PC-9 (cell line): ENCODE results near the gene PHPT1.

ENCODE experiments used
- EZH2 ChIP-seq: fragments of 200-600 bp; sonication (generic); IDR thresholded peaks from 2 replicates; pipeline ENCODE4 v1.8.0; 2017; ENCODE audit warnings: antibody characterized with exemption, low read depth
- TF ChIP-seq, protein P1 (sequence below): fragments of 200-600 bp; sonication (generic); conservative IDR thresholded peaks from 2 replicates; pipeline ENCODE4 v1.6.1; 2017; ENCODE audit warnings: mixed run types, antibody characterized with exemption, mild to moderate bottlenecking, moderate library complexity

GRCh38 chr9:136868644-136869043 lies 19.4 kb downstream of the PHPT1 start:
- TF ChIP-seq, protein P1, sequence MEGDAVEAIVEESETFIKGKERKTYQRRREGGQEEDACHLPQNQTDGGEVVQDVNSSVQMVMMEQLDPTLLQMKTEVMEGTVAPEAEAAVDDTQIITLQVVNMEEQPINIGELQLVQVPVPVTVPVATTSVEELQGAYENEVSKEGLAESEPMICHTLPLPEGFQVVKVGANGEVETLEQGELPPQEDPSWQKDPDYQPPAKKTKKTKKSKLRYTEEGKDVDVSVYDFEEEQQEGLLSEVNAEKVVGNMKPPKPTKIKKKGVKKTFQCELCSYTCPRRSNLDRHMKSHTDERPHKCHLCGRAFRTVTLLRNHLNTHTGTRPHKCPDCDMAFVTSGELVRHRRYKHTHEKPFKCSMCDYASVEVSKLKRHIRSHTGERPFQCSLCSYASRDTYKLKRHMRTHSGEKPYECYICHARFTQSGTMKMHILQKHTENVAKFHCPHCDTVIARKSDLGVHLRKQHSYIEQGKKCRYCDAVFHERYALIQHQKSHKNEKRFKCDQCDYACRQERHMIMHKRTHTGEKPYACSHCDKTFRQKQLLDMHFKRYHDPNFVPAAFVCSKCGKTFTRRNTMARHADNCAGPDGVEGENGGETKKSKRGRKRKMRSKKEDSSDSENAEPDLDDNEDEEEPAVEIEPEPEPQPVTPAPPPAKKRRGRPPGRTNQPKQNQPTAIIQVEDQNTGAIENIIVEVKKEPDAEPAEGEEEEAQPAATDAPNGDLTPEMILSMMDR = no peak
- no peak for TF ChIP-seq EZH2
